IMR-90 (cell line): ENCODE measurements around the gene ADAM23.

ENCODE experiments used
- BHLHE40 ChIP-seq: fragments of 150-350 bp; IDR thresholded peaks from 2 replicates; pipeline ENCODE4 v1.6.1; 2016; ENCODE audit warnings: mild to moderate bottlenecking, low read depth, low read length
- CEBPB ChIP-seq: IDR thresholded peaks from 2 replicates; pipeline ENCODE4 v1.6.1; 2012; ENCODE audit warnings: low read depth, low read length, improper control_type of control experiment
- POLR2A ChIP-seq: IDR thresholded peaks from 2 replicates; pipeline ENCODE4 v1.6.1; 2012; ENCODE audit warnings: mild to moderate bottlenecking, low read depth, low read length
- RAD21 ChIP-seq: IDR thresholded peaks from 2 replicates; pipeline ENCODE4 v1.6.1; 2012; ENCODE audit warnings: low read length, improper control_type of control experiment

- TF ChIP-seq CEBPB (no peak), BHLHE40 (no peak), POLR2A (no peak), RAD21 (no peak)
Observed at GRCh38 chr2:206540757-206541156, 97.4 kb downstream of the ADAM23 start.
